Measurements from ENCODE around the gene MUC5AC. TPM values are rescaled to one million over a fixed set of nuclear protein-coding genes. Genes with fewer than 3 reads are reported as not detected.
"Not testable (repeated sequence)": the region's sequence is repeated elsewhere in the genome, so short reads cannot be mapped to it uniquely, and the experiment has no call there.

Gene MUC5AC
- polyA plus RNA-seq, 1 donor from 2014 or later, result not detected

- H3K36me3 ChIP-seq (ENCODE audit: insufficient read depth, low read length), result not testable (repeated sequence)
These were observed 30.8 kb downstream of the MUC5AC start for GRCh38 chr11:1188451-1189130.

GRCh38 chr11:1189816-1190215, 32.1 kb downstream of the MUC5AC start:
- not testable (repeated sequence) for H3K4me2 ChIP-seq (ENCODE audit: low read length); H4K20me1 ChIP-seq (ENCODE audit: insufficient read depth); H3K79me2 ChIP-seq (replicated peaks; ENCODE audit: insufficient read depth, low read length); H3F3A ChIP-seq (ENCODE audit: insufficient read depth, low read length, poor library complexity, severe bottlenecking); H3K4me3 ChIP-seq (ENCODE audit: low read length); H3K36me3 ChIP-seq (ENCODE audit: insufficient read depth, low read length); H3K27me3 ChIP-seq (ENCODE audit: insufficient read depth, low read depth, low read length); H3K9me2 ChIP-seq (ENCODE audit: insufficient read depth, low read length); H2AFZ ChIP-seq (ENCODE audit: low read depth, low read length); H3K27ac ChIP-seq (ENCODE audit: low read length); H3K9ac ChIP-seq (ENCODE audit: low read length); H3K9me3 ChIP-seq (ENCODE audit: low read length)

More at GRCh38 chr11:1188451-1189130, 30.8 kb downstream of the MUC5AC start:
- H3K27me3 ChIP-seq (ENCODE audit: insufficient read depth, low read depth, low read length); H4K20me1 ChIP-seq (ENCODE audit: insufficient read depth); H3K4me3 ChIP-seq (ENCODE audit: low read length); H3K9ac ChIP-seq (ENCODE audit: low read length); H3F3A ChIP-seq (ENCODE audit: insufficient read depth, low read length, poor library complexity, severe bottlenecking); H3K27ac ChIP-seq (ENCODE audit: low read length); H3K9me3 ChIP-seq (ENCODE audit: low read length); H3K4me2 ChIP-seq (ENCODE audit: low read length); H3K9me2 ChIP-seq (ENCODE audit: insufficient read depth, low read length); H3K79me2 ChIP-seq (replicated peaks; ENCODE audit: insufficient read depth, low read length); H2AFZ ChIP-seq (ENCODE audit: low read depth, low read length): not testable (repeated sequence)

GRCh38 chr11:1191786-1192470, 34.2 kb downstream of the MUC5AC start:
- H2AFZ ChIP-seq (ENCODE audit: low read depth, low read length); H3K27me3 ChIP-seq (ENCODE audit: insufficient read depth, low read depth, low read length); H3K27ac ChIP-seq (ENCODE audit: low read length); H3K4me3 ChIP-seq (ENCODE audit: low read length); H3K36me3 ChIP-seq (ENCODE audit: insufficient read depth, low read length); H3F3A ChIP-seq (ENCODE audit: insufficient read depth, low read length, poor library complexity, severe bottlenecking); H4K20me1 ChIP-seq (ENCODE audit: insufficient read depth); H3K9me2 ChIP-seq (ENCODE audit: insufficient read depth, low read length); H3K79me2 ChIP-seq (replicated peaks; ENCODE audit: insufficient read depth, low read length); H3K9me3 ChIP-seq (ENCODE audit: low read length); H3K9ac ChIP-seq (ENCODE audit: low read length); H3K4me2 ChIP-seq (ENCODE audit: low read length): not testable (repeated sequence)

GRCh38 chr11:1192741-1193325, 35.1 kb downstream of the MUC5AC start:
- Histone ChIP-seq H3K4me3 (ENCODE audit: low read length) (no peak overlapping the region), H2AFZ (ENCODE audit: low read depth, low read length) (no peak overlapping the region), H3K79me2 (replicated peaks; ENCODE audit: insufficient read depth, low read length) (no peaks in the 10 kb centered on the region), H3K27me3 (ENCODE audit: insufficient read depth, low read depth, low read length) (no peaks in the 10 kb centered on the region), H3F3A (ENCODE audit: insufficient read depth, low read length, poor library complexity, severe bottlenecking) (no peaks in the 10 kb centered on the region), H3K9me2 (ENCODE audit: insufficient read depth, low read length) (no peaks in the 10 kb centered on the region), H4K20me1 (ENCODE audit: insufficient read depth) (no peaks in the 10 kb centered on the region), H3K9ac (ENCODE audit: low read length) (no peak overlapping the region), H3K27ac (ENCODE audit: low read length) (no peak overlapping the region), H3K9me3 (ENCODE audit: low read length) (no peaks in the 10 kb centered on the region), H3K36me3 (ENCODE audit: insufficient read depth, low read length) (no peaks in the 10 kb centered on the region), H3K4me2 (ENCODE audit: low read length) (no peak overlapping the region)
- TF ChIP-seq REST (IDR thresholded peaks at IDR 0.05; ENCODE audit: borderline replicate concordance) (no peak), POLR2AphosphoS5 (IDR thresholded peaks at IDR 0.05) (no peak), EZH2 (IDR thresholded peaks at IDR 0.05; ENCODE audit: borderline replicate concordance, insufficient read depth, low read length, poor library complexity, severe bottlenecking) (no peak), TAF1 (IDR thresholded peaks at IDR 0.05; ENCODE audit: low read depth) (no peak), CTCF (IDR thresholded peaks at IDR 0.05; ENCODE audit: poor library complexity, severe bottlenecking) (no peak), SMC3 (conservative IDR thresholded peaks at IDR 0.05; ENCODE audit: poor library complexity) (no peak), RAD21 (conservative IDR thresholded peaks at IDR 0.05) (no peak), MXI1 (conservative IDR thresholded peaks at IDR 0.05; ENCODE audit: poor library complexity, severe bottlenecking) (no peak), EP300 (conservative IDR thresholded peaks at IDR 0.05; ENCODE audit: poor library complexity, severe bottlenecking) (no peak)
